Left ventricle myocardium inferior (tissue), 1 donor: ENCODE data around the gene CREB3. TPM values are rescaled to one million over a fixed set of nuclear protein-coding genes. Genes with fewer than 3 reads are reported as not detected.

Experiments used
- DNase-seq: peaks from one replicate; pipeline ENCODE4 v3.0.0-alpha.2; 2020
- H3K27ac ChIP-seq: fragments of 200-600 bp; replicated peaks from 2 replicates; pipeline ENCODE4 v1.8.0; 2021
- H3K27me3 ChIP-seq: fragments of 200-600 bp; 2 replicates; pipeline ENCODE4 v1.8.0; 2021; ENCODE audit warnings: low read depth
- H3K36me3 ChIP-seq: fragments of 200-600 bp; 2 replicates; pipeline ENCODE4 v1.8.0; 2021
- H3K4me1 ChIP-seq: fragments of 200-600 bp; 2 replicates; pipeline ENCODE4 v1.8.0; 2021
- H3K4me3 ChIP-seq: fragments of 200-600 bp; 2 replicates; pipeline ENCODE4 v1.8.0; 2021; ENCODE audit warnings: mild to moderate bottlenecking, moderate library complexity
- H3K9me3 ChIP-seq: fragments of 200-600 bp; replicated peaks from 2 replicates; pipeline ENCODE4 v1.8.0; 2021
- CTCF ChIP-seq: fragments of 200-600 bp; IDR thresholded peaks from 2 replicates; pipeline ENCODE4 v1.8.0; 2021; ENCODE audit warnings: antibody characterized with exemption, mild to moderate bottlenecking, borderline replicate concordance
- intact Hi-C: fragments of 100-400 bp; cut with micrococcal nuclease; formaldehyde crosslinking; loops from one replicate; pipeline ENCODE4 v1.11.0; 2022
- long read RNA-seq: library from polyadenylated mRNA; unstranded; transcript quantifications from one replicate; pipeline ENCODE4 v2.0.0, GENCODE V29; 2021
- total RNA-seq: library from RNA; stranded (reverse); fragmentation: NEBNext Ultra II Directional; extraction: Animal tissue kit (Norgen Biotek cat#: 25700); gene quantifications from one replicate; pipeline ENCODE4 v1.2.1, GENCODE V29; 2021
- donor health status: DM: no; HTN: yes; CAD: no; lungs with severe emphysema.

CREB3 gene
- total RNA-seq, result 20.6 TPM
- long read RNA-seq, transcript CREB3-201 (9 exons, 1,832 nt), result major isoform, 38 of 40 reads
- long read RNA-seq, partial matches to known transcripts, result 1 of 40 reads
- long read RNA-seq, other reads (novel, unspliced or antisense), result 1 of 40 reads

GRCh38 chr9:35732185-35732799 lies at the start of gene CREB3, which contains the start of gene TLN1:
CREB3 (plus strand) TSS chr9:35732666; CDS start chr9:35732773, 107 bp downstream.
TLN1 (minus strand) TSS chr9:35732195; CDS start chr9:35725694, 6,501 bp downstream.
- H3K27me3 ChIP-seq, result no peaks in the 10 kb centered on the region
- peaks cover 79% of the 10 kb centered on the region for H3K4me1 ChIP-seq
- no peaks in the 10 kb centered on the region for H3K9me3 ChIP-seq
- peaks cover 40% of the 10 kb centered on the region for H3K36me3 ChIP-seq
- intact Hi-C loops, result loop anchor here (5.0 kb wide), 1 partner anchor 85 kb away; no protein-coding TSS in a partner anchor
- TF ChIP-seq CTCF, result no peak
- peak within 1 kb of the TSS; percentile 82 for H3K4me3 ChIP-seq
- peak; percentile 98 for DNase-seq
- H3K27ac ChIP-seq, result peak within 1 kb of the TSS; percentile 99

- Histone ChIP-seq H3K4me1 (peaks cover 49% of the 10 kb centered on the region), H3K27ac (no peak overlapping the region), H3K27me3 (no peaks in the 10 kb centered on the region), H3K4me3 (no peak overlapping the region), H3K36me3 (peaks cover 48% of the 10 kb centered on the region), H3K9me3 (no peaks in the 10 kb centered on the region)
- no peak for TF ChIP-seq CTCF
- intact Hi-C loops, result no loop called here
- no peak for DNase-seq
These were observed 49.1 kb upstream of the CREB3 start for GRCh38 chr9:35683323-35683722.

- intact Hi-C loops, result no loop called here
- Histone ChIP-seq H3K27me3 (no peaks in the 10 kb centered on the region), H3K9me3 (no peaks in the 10 kb centered on the region), H3K27ac (peak overlapping the region; percentile 98), H3K4me1 (peaks cover 62% of the 10 kb centered on the region), H3K36me3 (peaks cover 48% of the 10 kb centered on the region), H3K4me3 (peak overlapping the region; percentile 78)
- no peak for DNase-seq
- TF ChIP-seq CTCF, result no peak
These were observed 47.5 kb upstream of the CREB3 start for GRCh38 chr9:35684921-35685320.

- no peak for TF ChIP-seq CTCF
- H3K36me3 ChIP-seq, result peaks cover 48% of the 10 kb centered on the region
- peaks cover 68% of the 10 kb centered on the region for H3K4me1 ChIP-seq
- DNase-seq, result no peak
- H3K4me3 ChIP-seq, result peak overlapping the region; percentile 78
- H3K27me3 ChIP-seq, result no peaks in the 10 kb centered on the region
- peak overlapping the region; percentile 98 for H3K27ac ChIP-seq
- intact Hi-C loops, result no loop called here
- H3K9me3 ChIP-seq, result no peaks in the 10 kb centered on the region
These were observed 47.0 kb upstream of the CREB3 start for GRCh38 chr9:35685506-35685905.

- no peaks in the 10 kb centered on the region for H3K9me3 ChIP-seq
- peak overlapping the region; percentile 98 for H3K27ac ChIP-seq
- H3K27me3 ChIP-seq, result no peaks in the 10 kb centered on the region
- no peak for TF ChIP-seq CTCF
- H3K4me3 ChIP-seq, result peak overlapping the region; percentile 78
- DNase-seq, result peak; percentile 36
- H3K4me1 ChIP-seq, result peaks cover 77% of the 10 kb centered on the region
- H3K36me3 ChIP-seq, result peaks cover 48% of the 10 kb centered on the region
- intact Hi-C loops, result no loop called here
These were observed 46.0 kb upstream of the CREB3 start for GRCh38 chr9:35686222-35687203.
